ENCODE measurements around the gene GET4.

GET4 gene

GRCh38 chr7:884191-885003, 8.0 kb downstream of the GET4 start:
- TF ChIP-seq CTCF (IDR thresholded peaks at IDR 0.05; ENCODE audit: low read depth, low read length, missing control alignments): no peak
- in situ Hi-C loops (cut with HindIII; ENCODE audit: low sequenced_read_pairs): no loop called here
- H3K4me3 ChIP-seq (ENCODE audit: low read depth, low read length): no peak overlapping the region
- no peak for DNase-seq (ENCODE audit: low read depth)

- H3K4me3 ChIP-seq (ENCODE audit: low read depth, low read length): no peak overlapping the region
- no peak for TF ChIP-seq CTCF (IDR thresholded peaks at IDR 0.05; ENCODE audit: low read depth, low read length, missing control alignments)
- in situ Hi-C loops (cut with HindIII; ENCODE audit: low sequenced_read_pairs): no loop called here
- no peak for DNase-seq (ENCODE audit: low read depth)
These were observed 9.0 kb downstream of the GET4 start for GRCh38 chr7:885261-885892.

- no peak for TF ChIP-seq CTCF (IDR thresholded peaks at IDR 0.05; ENCODE audit: low read depth, low read length, missing control alignments)
- in situ Hi-C loops (cut with HindIII; ENCODE audit: low sequenced_read_pairs): no loop called here
- DNase-seq (ENCODE audit: low read depth): no peak
- H3K4me3 ChIP-seq (ENCODE audit: low read depth, low read length): no peak overlapping the region
These were observed 9.7 kb downstream of the GET4 start for GRCh38 chr7:885893-886625.

GRCh38 chr7:886626-887487, 10.5 kb downstream of the GET4 start:
- H3K4me3 ChIP-seq (ENCODE audit: low read depth, low read length): no peak overlapping the region
- TF ChIP-seq CTCF (IDR thresholded peaks at IDR 0.05; ENCODE audit: low read depth, low read length, missing control alignments): no peak
- DNase-seq (ENCODE audit: low read depth): no peak
- in situ Hi-C loops (cut with HindIII; ENCODE audit: low sequenced_read_pairs): no loop called here

GRCh38 chr7:887488-887820, 11.1 kb downstream of the GET4 start:
- in situ Hi-C loops (cut with HindIII; ENCODE audit: low sequenced_read_pairs): no loop called here
- TF ChIP-seq CTCF (IDR thresholded peaks at IDR 0.05; ENCODE audit: low read depth, low read length, missing control alignments): no peak
- DNase-seq (ENCODE audit: low read depth): no peak
- no peak overlapping the region for H3K4me3 ChIP-seq (ENCODE audit: low read depth, low read length)
